GM19372 (cell line): ENCODE measurements around the gene CTRB1.

Source experiments
- ATAC-seq: cut with Tn5 transposase; IDR thresholded peaks from one replicate; pipeline ENCODE4 v1.9.1; 2021; ENCODE audit warnings: mild to moderate bottlenecking, low read depth, moderate library complexity; ENCODE audit not compliant: unreplicated experiment

CTRB1 gene

DNA sequence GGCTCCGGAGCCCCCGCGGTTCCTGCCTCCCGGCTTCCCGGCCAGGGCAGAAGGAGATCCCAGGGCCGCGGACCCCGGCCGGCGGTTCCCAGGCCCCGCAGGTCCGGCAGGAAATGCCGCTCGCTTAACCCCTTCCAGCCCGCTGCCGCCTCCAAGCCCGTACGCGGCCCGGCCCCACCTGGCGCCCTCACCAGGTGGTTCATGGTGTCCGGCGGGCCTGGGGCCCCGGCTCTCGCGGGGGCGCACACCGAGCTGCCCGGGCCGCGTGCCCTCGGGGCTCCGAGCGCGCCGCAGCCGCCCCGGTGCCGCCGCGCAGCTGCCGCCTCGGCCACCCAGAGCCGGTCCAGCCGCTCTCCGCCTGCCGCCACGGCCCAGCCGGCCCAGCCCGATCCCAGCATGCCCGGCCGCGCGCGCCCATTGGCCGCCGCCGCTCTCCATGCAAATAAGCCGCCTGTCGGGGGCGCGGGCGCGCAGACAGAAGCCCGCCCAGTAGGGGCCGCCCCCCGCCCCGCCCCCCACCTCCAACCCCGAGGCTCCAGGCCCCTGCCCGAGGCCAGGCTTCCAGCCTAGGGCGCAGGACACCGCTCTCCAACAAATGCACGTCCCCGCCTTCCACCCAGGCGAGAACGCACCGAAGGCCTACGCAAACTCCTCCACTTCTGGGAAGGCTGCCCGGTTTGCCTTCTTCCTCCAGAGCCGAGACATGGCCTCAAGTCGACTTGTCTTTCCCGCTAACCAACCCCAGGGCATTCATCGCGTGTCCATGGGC, 32.7 kb downstream of the CTRB1 start, which contains the start of gene BCAR1:
TSS of gene BCAR1 (minus strand) at position 345 of the 769 bp plus-strand sequence. CDS start at position 203, 142 bp downstream.
- peak; percentile 83 for ATAC-seq

GRCh38 chr16:75252049-75252864, 33.5 kb downstream of the CTRB1 start:
- ATAC-seq, result no peak

- no peak for ATAC-seq
Measured at GRCh38 chr16:75252946-75253911, 34.4 kb downstream of the CTRB1 start.

GRCh38 chr16:75254359-75254837, 35.6 kb downstream of the CTRB1 start:
- ATAC-seq, result no peak

DNA sequence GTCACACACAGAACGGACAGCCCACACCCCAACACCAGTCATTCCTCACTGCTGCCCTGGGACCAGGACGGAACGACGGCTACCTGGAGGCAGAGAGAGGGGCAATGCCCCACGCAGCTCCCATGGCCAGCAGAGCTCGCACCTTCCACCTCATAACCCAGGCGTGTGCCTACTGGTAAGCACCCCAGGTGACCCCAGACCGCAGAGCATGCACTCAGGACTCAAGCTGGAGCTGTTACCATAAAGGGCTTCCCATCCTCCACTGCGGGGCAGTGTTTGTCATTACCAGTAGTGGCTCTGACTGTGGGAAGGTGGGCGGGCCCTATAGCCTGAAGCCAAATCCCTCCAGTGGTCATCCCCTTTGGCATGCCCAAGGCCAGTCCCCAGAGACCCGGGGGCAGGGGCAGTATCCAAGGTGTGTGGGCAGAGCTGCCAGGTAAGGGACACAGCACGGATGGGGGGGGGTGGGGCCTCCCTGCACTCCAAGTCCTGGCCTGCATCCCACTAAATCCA, 37.3 kb downstream of the CTRB1 start:
- ATAC-seq, result no peak

DNA sequence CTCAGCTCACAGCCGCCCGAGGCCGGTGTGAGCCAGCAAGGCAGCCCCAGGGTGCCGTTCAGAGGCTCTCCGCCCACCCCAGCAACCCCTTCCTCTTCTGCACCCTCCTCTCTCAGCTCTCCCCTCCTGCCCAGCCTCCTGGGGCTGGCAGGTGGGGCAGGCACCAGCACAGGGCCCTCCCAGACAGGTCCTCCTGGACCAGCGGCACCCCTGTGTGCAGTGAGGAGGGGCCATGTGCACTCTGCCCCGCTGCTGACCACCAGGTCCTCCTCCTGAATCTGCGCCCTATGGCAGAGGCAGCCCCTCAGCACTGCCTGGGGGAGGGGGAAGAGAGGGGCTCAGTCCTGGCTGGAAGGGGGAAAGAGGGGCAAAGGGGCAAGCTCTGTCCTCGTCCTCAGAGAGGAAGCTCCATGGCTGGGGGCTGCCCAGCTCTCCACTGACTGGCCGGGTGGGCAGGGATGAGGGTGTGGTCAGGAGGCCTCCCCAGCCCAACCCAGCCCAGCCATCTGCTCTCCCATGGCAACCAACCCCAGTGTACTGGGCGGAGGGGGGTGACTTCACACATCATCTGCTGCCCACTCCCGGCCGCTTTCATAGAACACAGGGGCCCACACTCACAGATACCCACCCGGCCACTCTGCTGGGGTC, 38.0 kb downstream of the CTRB1 start:
- ATAC-seq, result no peak

DNA sequence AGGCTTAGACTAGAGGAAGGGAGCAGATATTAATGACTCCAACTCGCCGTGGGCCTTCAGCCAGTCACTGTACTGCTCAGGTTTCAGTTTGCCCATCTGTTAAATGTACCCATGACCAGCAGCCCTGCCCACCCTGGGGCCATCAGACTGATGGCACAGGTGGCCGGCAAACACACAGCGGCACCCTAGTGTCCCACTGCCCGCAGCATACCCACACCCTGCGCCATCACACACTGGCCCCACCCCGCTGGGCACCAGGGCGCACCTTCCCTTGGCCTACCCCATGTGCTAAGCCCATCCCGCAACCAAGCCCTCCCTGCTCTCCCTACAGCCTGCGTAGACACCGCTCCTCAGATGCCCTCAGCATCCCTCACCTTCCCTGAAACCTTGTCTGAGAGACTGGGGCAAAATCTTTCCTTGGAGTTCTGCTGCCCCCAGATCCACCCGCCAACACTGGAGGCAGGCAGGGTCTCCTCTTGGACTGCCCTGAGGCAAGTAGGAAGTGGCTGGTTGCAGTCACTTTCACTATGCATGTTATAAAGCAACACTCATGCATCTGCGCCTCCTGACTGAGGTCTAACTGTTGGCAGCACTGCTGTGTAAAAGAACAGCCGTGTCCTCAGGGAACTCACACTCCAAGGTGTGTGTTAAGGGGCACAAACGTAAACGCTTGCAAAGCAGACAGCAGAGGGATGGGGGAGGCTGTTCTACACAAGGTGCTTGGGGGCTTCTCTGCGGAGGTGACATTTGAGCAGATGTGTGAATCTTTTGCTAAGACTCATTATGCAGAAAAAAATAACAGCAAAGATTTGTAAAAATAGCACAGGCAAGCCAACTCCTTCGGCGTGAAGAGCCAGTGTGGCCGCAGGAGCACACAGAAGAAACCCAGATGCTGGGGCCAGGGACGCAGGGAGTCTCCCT, 39.4 kb downstream of the CTRB1 start:
- no peak for ATAC-seq

DNA sequence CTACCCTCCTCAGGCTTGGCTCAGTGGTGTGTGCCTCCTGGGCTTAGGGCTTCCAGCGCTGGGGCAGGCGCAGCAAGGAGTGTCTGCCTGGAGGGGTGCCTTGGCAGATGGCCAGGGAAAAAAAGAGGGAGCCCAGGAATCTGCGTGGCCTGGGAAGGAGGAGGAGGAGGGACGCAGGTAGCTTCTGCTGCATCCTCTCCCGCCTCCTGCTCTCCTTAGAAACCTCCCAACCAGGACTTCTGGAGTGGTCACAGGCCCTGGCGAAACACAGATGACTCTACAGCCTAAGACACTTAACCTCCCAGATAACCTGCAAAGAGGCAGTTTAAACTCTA, 40.0 kb downstream of the CTRB1 start:
- ATAC-seq, result no peak

GRCh38 chr16:75260851-75261589, 42.2 kb downstream of the CTRB1 start:
- no peak for ATAC-seq

GRCh38 chr16:75261590-75262078, 42.8 kb downstream of the CTRB1 start:
- no peak for ATAC-seq

DNA sequence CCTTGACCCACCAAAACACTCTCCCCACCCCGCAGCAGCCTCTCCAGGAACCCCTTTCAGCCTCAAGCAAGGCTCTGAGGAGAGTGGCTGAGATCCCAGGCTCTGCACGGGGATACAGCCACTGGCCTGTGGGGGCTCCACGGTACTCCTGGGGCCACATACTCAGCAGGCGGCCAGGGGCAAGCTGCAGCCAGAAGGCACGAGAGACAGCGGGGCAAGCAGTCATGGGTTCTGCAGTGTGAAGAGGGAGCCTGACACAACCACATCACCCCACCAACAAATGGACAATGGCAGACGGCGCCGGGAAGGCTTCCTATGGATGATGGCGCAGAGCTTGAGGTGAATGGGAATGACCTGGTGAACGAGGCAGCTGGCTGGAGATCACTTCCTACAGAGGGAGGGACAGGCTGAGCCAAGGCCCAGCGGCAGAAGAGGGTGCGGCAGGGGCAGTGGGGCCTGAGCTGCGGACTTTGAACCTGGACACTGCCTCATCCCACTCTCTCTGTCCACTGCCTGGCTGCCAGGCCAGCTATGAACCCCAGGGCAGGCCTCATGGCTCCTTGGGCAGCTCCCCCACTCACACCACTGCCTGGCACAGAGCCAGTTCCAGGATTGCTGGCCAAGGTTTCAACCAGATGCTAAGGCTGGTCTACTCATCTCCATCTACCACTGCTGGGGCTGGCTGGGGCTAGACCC, 43.5 kb downstream of the CTRB1 start:
- ATAC-seq, result no peak

DNA sequence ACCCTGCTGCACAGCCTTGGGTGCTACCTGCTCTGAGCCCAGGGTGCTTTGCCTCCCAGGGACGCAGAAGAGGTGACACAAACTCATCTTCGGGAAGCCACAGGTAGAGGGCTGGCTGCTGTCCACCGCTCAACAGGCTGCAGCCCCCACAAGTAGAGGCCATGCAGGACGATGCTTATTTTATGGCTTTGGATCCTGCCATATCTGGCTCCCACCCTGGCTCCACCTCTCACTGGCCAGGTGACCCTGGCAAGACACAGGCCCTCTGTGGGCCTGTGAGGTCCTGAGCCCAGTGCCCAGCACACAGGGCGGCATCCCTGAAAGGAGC, 44.0 kb downstream of the CTRB1 start:
- no peak for ATAC-seq

DNA sequence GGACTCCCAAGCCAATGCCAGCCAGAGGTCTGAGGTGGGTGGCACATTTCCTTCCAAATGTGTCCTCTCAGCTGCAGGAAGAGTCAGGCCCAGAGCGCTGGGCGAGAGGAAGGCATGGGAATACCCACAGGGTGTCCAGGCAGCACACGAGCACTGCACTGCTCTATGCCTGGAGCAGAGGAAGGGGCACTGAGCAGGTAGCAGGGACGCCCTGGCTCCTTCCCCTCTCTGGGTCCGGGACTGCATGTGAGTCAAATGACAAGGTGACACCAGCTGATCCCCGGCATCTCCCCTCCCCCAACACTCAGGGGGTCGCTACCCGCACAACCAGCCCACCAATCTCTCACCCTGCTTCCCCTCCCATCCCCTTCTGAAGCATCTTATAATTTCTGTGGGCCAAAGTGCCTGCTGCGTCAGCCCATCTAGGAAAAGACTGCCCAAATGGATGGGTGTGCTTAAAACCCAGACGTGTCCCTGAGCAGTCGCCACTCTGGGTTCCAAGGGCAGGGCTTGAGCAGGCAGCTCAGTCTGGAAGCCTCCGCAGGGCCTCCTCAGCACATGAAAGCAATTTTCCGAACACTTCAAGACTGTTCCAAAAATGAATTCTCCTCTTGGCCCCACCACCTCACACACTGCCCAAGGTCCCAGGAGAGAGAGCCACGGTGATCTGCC, 44.6 kb downstream of the CTRB1 start:
- ATAC-seq, result no peak

DNA sequence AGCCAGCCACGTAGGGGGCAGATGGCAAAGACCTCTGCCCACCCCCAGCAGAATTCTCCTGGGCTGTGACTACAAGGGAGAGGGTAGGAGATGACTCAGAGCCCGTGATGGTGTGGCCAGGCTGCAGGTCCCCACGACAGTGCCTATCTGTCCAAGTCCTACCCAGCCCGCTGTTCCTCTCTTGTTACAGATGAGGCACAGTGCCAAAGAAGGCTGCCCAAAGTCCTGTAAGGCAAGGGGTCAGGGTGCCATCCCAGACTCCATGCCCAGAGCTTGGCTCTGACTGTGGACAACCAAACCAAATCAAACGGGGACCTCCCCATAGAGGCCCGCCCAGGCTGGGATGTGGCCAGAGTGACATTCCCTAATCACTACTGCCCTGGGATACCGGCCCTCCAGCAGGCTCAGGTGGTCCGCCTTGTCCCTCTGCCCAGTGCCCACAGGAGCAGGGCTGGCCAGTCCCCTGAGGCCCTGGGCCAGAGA, 45.2 kb downstream of the CTRB1 start:
- ATAC-seq, result no peak

- no peak for ATAC-seq
Measured at GRCh38 chr16:75264457-75264998, 45.7 kb downstream of the CTRB1 start.
